ENCODE data around the gene C1QL2. TPM values are rescaled to one million over a fixed set of nuclear protein-coding genes. Genes with fewer than 3 reads are reported as not detected.

C1QL2 gene
- total RNA-seq = not detected

GRCh38 chr2:119158563-119159347, at the start of gene C1QL2:
TSS of gene C1QL2 (minus strand) at chr2:119158751. CDS start at chr2:119158269, 482 bp downstream.
- TF ChIP-seq CTCF (IDR thresholded peaks at IDR 0.05) = no peak
- DNase-seq (ENCODE audit: low spot score) (no peak), ATAC-seq (ENCODE audit: low FRiP score) (no peak)

GRCh38 chr2:119207447-119207846, 48.9 kb upstream of the C1QL2 start:
- ATAC-seq (ENCODE audit: low FRiP score) (no peak), DNase-seq (ENCODE audit: low spot score) (no peak)
- TF ChIP-seq CTCF (IDR thresholded peaks at IDR 0.05) = no peak

- ATAC-seq (ENCODE audit: low FRiP score) = no peak
- TF ChIP-seq CTCF (IDR thresholded peaks at IDR 0.05) = no peak
- DNase-seq (ENCODE audit: low spot score) = no peak
Measured at GRCh38 chr2:119206201-119206600, 47.6 kb upstream of the C1QL2 start.

GRCh38 chr2:119205001-119205706, 46.6 kb upstream of the C1QL2 start:
- ATAC-seq (ENCODE audit: low FRiP score) (no peak), DNase-seq (ENCODE audit: low spot score) (no peak)
- no peak for TF ChIP-seq CTCF (IDR thresholded peaks at IDR 0.05)

- DNase-seq (ENCODE audit: low spot score) (no peak), ATAC-seq (ENCODE audit: low FRiP score) (no peak)
- TF ChIP-seq CTCF (IDR thresholded peaks at IDR 0.05) = no peak
Measured at GRCh38 chr2:119204525-119204924, 46.0 kb upstream of the C1QL2 start.

GRCh38 chr2:119202610-119203310, 44.2 kb upstream of the C1QL2 start:
- TF ChIP-seq CTCF (IDR thresholded peaks at IDR 0.05) = no peak
- DNase-seq (ENCODE audit: low spot score) (no peak), ATAC-seq (ENCODE audit: low FRiP score) (no peak)

Data from omental fat pad (tissue), 4 donors.